IPS-15b (cell line): ENCODE results near the gene CD302.

Experiments
- H3K27me3 ChIP-seq: one replicate; pipeline ENCODE4 v1.6.1; 2013; ENCODE audit warnings: low read length; ENCODE audit not compliant: control insufficient read depth, insufficient read depth
- H3K36me3 ChIP-seq: one replicate; pipeline ENCODE4 v1.6.1; 2013; ENCODE audit warnings: low read length; ENCODE audit not compliant: control insufficient read depth, insufficient read depth
- H3K4me1 ChIP-seq: one replicate; pipeline ENCODE4 v1.6.1; 2013; ENCODE audit warnings: mild to moderate bottlenecking, low read length; ENCODE audit not compliant: control insufficient read depth, insufficient read depth
- H3K4me3 ChIP-seq: one replicate; pipeline ENCODE4 v1.5.1; 2013; ENCODE audit warnings: low read depth, low read length
- H3K9ac ChIP-seq: one replicate; pipeline ENCODE4 v1.6.1; 2013; ENCODE audit warnings: low read depth, mild to moderate bottlenecking, low read length
- H3K9me3 ChIP-seq: one replicate; pipeline ENCODE4 v1.6.1; 2013; ENCODE audit warnings: mild to moderate bottlenecking, low read length; ENCODE audit not compliant: control insufficient read depth, insufficient read depth

Gene CD302

DNA sequence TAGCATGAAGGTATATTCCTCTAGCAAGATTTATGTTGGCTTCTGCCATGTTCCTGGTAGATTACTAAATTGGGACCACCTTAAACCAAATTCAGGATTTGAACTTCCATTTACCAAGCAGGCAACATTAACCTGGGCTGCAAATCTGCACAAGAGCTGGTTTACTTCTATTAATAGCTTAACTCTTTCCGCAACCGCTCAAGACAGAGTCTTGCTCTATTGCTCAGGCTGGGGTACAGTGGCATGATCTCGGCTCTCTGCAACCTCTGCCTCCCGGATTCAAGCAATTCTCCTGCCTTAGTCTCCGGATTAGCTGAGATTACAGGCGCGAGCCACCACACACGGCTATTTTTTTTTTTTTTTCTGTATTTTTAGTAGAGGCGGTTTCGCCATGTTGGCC, 77.3 kb downstream of the CD302 start:
- no peak overlapping the region for H3K4me3 ChIP-seq
- H3K9me3 ChIP-seq: no peaks in the 10 kb centered on the region
- no peaks in the 10 kb centered on the region for H3K27me3 ChIP-seq
- H3K4me1 ChIP-seq: peaks cover 11% of the 10 kb centered on the region
- H3K36me3 ChIP-seq: no peaks in the 10 kb centered on the region
- no peak overlapping the region for H3K9ac ChIP-seq
